Activated naive CD8-positive, alpha-beta T cell treated with anti-CD3 and anti-CD28 coated beads for 36 hours (primary cell): ENCODE measurements around the gene TSPAN7. TPM values are rescaled to one million over a fixed set of nuclear protein-coding genes. Genes with fewer than 3 reads are reported as not detected.

Source experiments
- DNase-seq: peaks from one replicate; pipeline ENCODE4 v3.0.0; 2021
- H3K27ac Mint-ChIP-seq: one replicate; pipeline ENCODE4 v1.8.0; 2022; ENCODE audit warnings: mild to moderate bottlenecking, moderate library complexity, mixed read lengths
- H3K27me3 Mint-ChIP-seq: one replicate; pipeline ENCODE4 v1.8.0; 2022; ENCODE audit warnings: mild to moderate bottlenecking, mixed read lengths
- H3K36me3 Mint-ChIP-seq: one replicate; pipeline ENCODE4 v1.8.0; 2021; ENCODE audit warnings: mild to moderate bottlenecking, mixed read lengths
- H3K4me1 Mint-ChIP-seq: one replicate; pipeline ENCODE4 v1.8.0; 2021; ENCODE audit warnings: mixed read lengths
- H3K4me3 Mint-ChIP-seq: one replicate; pipeline ENCODE4 v1.8.0; 2022; ENCODE audit warnings: mild to moderate bottlenecking, moderate library complexity, mixed read lengths
- H3K9me3 Mint-ChIP-seq: one replicate; pipeline ENCODE4 v1.8.0; 2022; ENCODE audit warnings: mixed read lengths
- total RNA-seq, 2 experiments: library from RNA; stranded (reverse); gene quantifications; one replicate each; pipeline ENCODE4 v1.2.3, GENCODE V29; 2021

The TSPAN7 gene
- total RNA-seq, 2 experiments from 2014 or later = 0.28 to 0.37 TPM

- H3K36me3 Mint-ChIP-seq = no peaks in the 10 kb centered on the region
These were observed 9.1 kb downstream of the TSPAN7 start for GRCh38 chrX:38570396-38570795.

DNA sequence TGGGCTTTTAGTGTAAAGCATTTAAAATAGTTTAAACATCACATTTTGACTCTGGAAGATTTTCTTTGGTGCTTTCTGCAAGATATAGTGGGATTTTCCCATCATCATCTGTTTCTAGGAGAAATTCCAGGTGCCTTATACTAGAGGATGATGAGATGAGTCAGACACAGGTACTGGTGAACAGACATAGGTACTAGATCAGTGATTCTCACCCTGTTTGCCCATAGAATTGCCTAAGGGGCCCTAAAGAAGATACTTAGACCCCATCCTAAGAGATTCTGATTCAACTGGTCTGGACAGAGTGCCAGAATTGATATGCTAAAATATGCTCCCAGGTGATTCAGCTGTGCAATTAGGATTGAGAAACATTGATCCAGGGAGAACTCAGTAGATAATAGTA lies 9.7 kb downstream of the TSPAN7 start:
- Mint-ChIP-seq H3K4me1 (no peaks in the 10 kb centered on the region), H3K9me3 (peaks cover 2% of the 10 kb centered on the region), H3K27ac (no peak overlapping the region), H3K36me3 (no peaks in the 10 kb centered on the region), H3K4me3 (no peak overlapping the region), H3K27me3 (no peaks in the 10 kb centered on the region)
- DNase-seq = no peak

More at GRCh38 chrX:38570396-38570795, 9.1 kb downstream of the TSPAN7 start:
- no peak for DNase-seq
- no peak overlapping the region for H3K27ac Mint-ChIP-seq
- H3K4me3 Mint-ChIP-seq = no peak overlapping the region
- H3K9me3 Mint-ChIP-seq = peaks cover 2% of the 10 kb centered on the region
- H3K4me1 Mint-ChIP-seq = no peaks in the 10 kb centered on the region
- H3K27me3 Mint-ChIP-seq = no peaks in the 10 kb centered on the region

DNA sequence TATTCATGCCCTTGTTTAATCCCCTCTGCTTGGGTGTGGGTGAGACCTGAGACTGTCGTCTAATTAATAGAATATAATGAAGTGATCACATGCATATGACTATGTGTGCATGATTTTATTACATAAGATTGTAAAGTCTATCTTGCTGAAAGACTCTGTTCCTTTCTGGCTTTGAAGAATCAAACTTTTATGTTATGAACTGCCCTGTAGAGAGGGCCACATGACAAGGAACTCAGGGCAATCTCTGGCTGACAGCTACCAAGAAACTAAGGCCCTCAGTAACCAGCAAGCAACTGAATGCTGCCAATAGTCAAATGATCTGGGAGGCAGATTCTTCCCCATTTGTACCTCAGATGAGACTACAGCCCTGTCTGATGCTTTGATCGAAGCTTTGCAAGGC lies 13.5 kb downstream of the TSPAN7 start:
- no peak overlapping the region for H3K27ac Mint-ChIP-seq
- H3K9me3 Mint-ChIP-seq = no peaks in the 10 kb centered on the region
- no peak overlapping the region for H3K4me3 Mint-ChIP-seq
- H3K36me3 Mint-ChIP-seq = no peaks in the 10 kb centered on the region
- H3K27me3 Mint-ChIP-seq = no peaks in the 10 kb centered on the region
- no peaks in the 10 kb centered on the region for H3K4me1 Mint-ChIP-seq
- no peak for DNase-seq

- Mint-ChIP-seq H3K36me3 (no peaks in the 10 kb centered on the region), H3K4me1 (no peaks in the 10 kb centered on the region)
These were observed 14.5 kb downstream of the TSPAN7 start for GRCh38 chrX:38575888-38576287.

DNA sequence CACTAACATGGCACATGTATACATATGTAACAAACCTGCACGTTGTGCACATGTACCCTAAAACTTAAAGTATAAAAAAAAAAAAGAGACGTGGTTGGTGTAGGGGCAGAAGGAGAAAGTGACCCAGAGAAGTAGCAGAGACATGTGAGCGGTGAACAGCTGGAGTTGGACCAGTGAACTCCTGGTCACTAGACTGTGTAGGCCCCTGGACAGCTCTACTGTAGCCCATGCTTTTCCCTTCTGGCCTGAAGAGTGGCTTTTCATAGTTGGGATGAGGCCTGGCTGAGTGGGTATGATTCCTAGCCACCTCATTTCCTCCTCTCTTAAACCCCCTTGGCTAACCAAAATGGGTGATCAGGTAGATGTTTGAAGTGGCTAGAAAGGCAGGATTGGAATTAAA lies 16.4 kb downstream of the TSPAN7 start:
- H3K9me3 Mint-ChIP-seq = no peaks in the 10 kb centered on the region
- no peaks in the 10 kb centered on the region for H3K27me3 Mint-ChIP-seq
- DNase-seq = no peak
- H3K4me3 Mint-ChIP-seq = no peak overlapping the region
- no peaks in the 10 kb centered on the region for H3K4me1 Mint-ChIP-seq
- no peak overlapping the region for H3K27ac Mint-ChIP-seq
- no peaks in the 10 kb centered on the region for H3K36me3 Mint-ChIP-seq

More at GRCh38 chrX:38575888-38576287, 14.5 kb downstream of the TSPAN7 start:
- H3K27ac Mint-ChIP-seq = no peak overlapping the region
- H3K4me3 Mint-ChIP-seq = no peak overlapping the region
- no peaks in the 10 kb centered on the region for H3K9me3 Mint-ChIP-seq
- no peaks in the 10 kb centered on the region for H3K27me3 Mint-ChIP-seq
- no peak for DNase-seq

GRCh38 chrX:38578167-38578566 lies 16.8 kb downstream of the TSPAN7 start:
- H3K36me3 Mint-ChIP-seq = no peaks in the 10 kb centered on the region
- H3K4me3 Mint-ChIP-seq = no peak overlapping the region
- no peaks in the 10 kb centered on the region for H3K27me3 Mint-ChIP-seq
- no peak for DNase-seq
- no peaks in the 10 kb centered on the region for H3K9me3 Mint-ChIP-seq
- no peaks in the 10 kb centered on the region for H3K4me1 Mint-ChIP-seq
- no peak overlapping the region for H3K27ac Mint-ChIP-seq

GRCh38 chrX:38583181-38583580 lies 21.8 kb downstream of the TSPAN7 start:
- no peaks in the 10 kb centered on the region for H3K27me3 Mint-ChIP-seq
- H3K9me3 Mint-ChIP-seq = no peaks in the 10 kb centered on the region
- H3K27ac Mint-ChIP-seq = no peak overlapping the region
- no peaks in the 10 kb centered on the region for H3K4me1 Mint-ChIP-seq
- no peak for DNase-seq
- H3K36me3 Mint-ChIP-seq = no peaks in the 10 kb centered on the region
- H3K4me3 Mint-ChIP-seq = no peak overlapping the region

DNA sequence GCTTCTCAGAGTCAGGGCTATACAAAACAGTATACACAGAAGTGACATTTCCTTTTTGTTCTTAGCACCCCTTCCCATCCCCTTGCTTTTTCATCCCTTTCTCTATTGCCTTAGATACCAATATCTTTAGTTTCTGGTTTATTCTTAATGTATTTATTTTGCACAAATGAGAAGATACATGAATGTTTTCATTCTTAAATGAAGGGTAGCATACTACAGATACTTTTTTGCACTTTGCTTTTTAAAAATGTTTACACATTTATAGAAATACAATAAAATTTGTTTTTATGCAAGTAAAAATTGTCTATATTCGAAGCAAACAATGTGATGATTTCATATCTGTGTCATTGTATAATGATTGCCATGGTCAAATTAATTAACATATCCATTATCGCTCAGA lies 33.1 kb downstream of the TSPAN7 start:
- H3K27me3 Mint-ChIP-seq = no peaks in the 10 kb centered on the region
- no peak overlapping the region for H3K4me3 Mint-ChIP-seq
- peaks cover 1% of the 10 kb centered on the region for H3K9me3 Mint-ChIP-seq
- no peak overlapping the region for H3K27ac Mint-ChIP-seq
- DNase-seq = no peak
- no peaks in the 10 kb centered on the region for H3K36me3 Mint-ChIP-seq
- no peaks in the 10 kb centered on the region for H3K4me1 Mint-ChIP-seq

- no peaks in the 10 kb centered on the region for H3K27me3 Mint-ChIP-seq
- no peaks in the 10 kb centered on the region for H3K36me3 Mint-ChIP-seq
- no peaks in the 10 kb centered on the region for H3K4me1 Mint-ChIP-seq
- DNase-seq = no peak
- peaks cover 1% of the 10 kb centered on the region for H3K9me3 Mint-ChIP-seq
- H3K27ac Mint-ChIP-seq = no peak overlapping the region
- no peak overlapping the region for H3K4me3 Mint-ChIP-seq
These were observed 34.5 kb downstream of the TSPAN7 start for GRCh38 chrX:38595801-38596200.

DNA sequence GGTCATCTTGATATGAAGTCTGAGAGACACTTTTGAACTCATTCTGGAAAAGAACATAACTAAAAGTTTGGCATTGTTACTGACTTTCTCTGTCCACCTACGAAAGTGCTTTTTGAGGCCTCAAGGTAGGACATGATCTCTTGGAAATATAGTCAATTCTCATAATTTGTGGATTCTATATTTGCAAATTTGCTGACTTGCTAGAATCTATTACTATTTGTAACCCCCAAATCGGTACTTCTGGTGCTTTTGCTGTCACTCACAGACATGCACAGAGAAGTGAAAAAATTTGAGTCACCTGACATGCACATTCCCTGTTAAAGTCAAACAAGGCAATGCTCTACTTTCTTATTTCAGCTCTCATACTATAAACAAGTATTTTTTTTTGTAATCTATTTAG lies 35.6 kb downstream of the TSPAN7 start:
- no peaks in the 10 kb centered on the region for H3K9me3 Mint-ChIP-seq
- H3K36me3 Mint-ChIP-seq = no peaks in the 10 kb centered on the region
- H3K4me1 Mint-ChIP-seq = no peaks in the 10 kb centered on the region
- H3K27ac Mint-ChIP-seq = no peak overlapping the region
- H3K27me3 Mint-ChIP-seq = no peaks in the 10 kb centered on the region
- H3K4me3 Mint-ChIP-seq = no peak overlapping the region
- no peak for DNase-seq

DNA sequence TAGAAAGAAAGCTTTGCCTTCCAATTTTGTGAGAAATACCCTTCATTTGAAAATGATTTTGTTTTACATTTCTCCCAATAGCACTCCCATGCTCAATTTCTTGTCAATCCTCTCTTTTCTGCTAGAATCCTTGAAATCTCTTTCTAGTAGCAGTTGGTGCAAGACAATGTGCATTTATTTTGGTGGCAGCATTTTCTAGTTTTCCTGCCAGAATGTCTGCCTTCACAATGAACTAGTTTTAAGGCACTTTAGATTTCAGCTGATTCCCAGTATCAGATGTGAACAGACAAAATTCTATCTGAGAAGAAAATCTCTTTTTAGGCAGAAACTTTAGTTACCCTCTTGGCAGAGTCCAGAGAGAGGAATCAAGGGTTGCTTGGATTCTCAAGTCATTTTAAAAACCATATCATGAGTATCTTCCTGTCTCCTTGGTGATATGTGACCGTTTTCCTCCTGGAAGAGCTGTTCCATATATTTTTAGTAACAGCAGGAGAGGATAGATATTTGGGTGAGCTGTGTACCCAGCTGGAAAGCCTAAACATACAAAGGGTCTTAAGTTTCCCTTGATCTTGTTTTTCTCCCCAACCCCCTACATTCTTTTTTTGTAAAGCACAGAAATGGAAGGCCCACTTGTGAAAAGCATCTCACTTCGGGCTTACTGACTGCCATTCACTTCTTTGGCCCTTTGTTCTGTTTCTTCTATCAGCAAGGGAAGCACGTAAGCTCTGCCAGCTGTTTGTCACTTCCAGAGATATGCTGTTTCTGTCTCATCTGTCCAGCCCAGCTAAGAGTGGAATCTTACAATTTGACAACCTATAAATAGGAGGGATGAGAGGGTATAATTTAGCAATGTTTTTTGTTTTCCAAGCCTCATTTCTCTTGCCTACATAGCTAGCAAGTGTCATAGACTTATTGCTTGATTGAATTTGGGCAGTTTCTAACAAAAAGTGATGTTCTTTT lies 38.7 kb downstream of the TSPAN7 start:
- Mint-ChIP-seq H3K4me1 (no peaks in the 10 kb centered on the region), H3K36me3 (no peaks in the 10 kb centered on the region), H3K4me3 (no peak overlapping the region), H3K9me3 (no peaks in the 10 kb centered on the region), H3K27ac (no peak overlapping the region), H3K27me3 (no peaks in the 10 kb centered on the region)
- no peak for DNase-seq

DNA sequence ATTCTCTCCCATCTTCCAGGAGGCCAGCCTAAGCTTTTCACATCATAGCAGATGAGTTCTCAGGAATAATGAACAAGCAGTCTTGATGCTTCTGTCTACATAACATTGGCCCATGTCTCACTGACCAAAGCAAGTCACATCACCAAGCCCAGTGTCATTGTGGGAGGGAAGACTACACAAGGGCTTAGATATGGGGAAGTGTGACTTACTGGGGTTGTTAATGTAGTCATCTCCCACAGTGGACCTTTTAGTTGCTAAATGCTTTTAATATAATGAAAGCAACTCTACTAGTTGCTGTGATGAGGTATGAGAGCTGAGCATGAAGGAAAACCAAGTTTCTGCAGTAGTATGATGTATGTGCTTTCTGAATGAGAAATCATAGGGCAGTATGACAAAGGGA lies 40.5 kb downstream of the TSPAN7 start:
- peaks cover under 1% of the 10 kb centered on the region for H3K27me3 Mint-ChIP-seq
- no peak overlapping the region for H3K27ac Mint-ChIP-seq
- DNase-seq = no peak
- no peak overlapping the region for H3K4me3 Mint-ChIP-seq
- H3K9me3 Mint-ChIP-seq = no peaks in the 10 kb centered on the region
- H3K4me1 Mint-ChIP-seq = no peaks in the 10 kb centered on the region
- H3K36me3 Mint-ChIP-seq = no peaks in the 10 kb centered on the region

DNA sequence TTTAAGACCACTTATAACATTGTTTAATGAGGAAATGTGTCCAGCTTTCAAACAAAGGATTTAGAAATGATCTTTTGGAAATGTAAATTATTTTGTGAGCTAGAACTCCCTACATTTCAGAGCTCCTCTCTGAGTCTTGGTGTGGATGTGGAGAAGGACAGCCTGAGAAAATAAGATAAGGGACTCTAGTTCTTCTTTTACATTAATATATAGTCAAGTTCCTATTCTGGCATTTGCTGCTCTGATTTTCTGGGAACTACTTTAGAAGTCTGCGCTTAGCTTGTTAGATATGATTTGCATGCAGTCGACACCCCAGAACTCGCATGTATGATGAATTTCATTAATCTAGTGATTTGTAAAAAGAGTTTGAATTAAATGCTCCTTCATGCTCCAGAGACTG lies 45.5 kb downstream of the TSPAN7 start:
- DNase-seq = no peak
- Mint-ChIP-seq H3K4me1 (no peaks in the 10 kb centered on the region), H3K27ac (no peak overlapping the region), H3K36me3 (no peaks in the 10 kb centered on the region), H3K9me3 (no peaks in the 10 kb centered on the region), H3K27me3 (peaks cover 7% of the 10 kb centered on the region), H3K4me3 (no peak overlapping the region)

- DNase-seq = no peak
- Mint-ChIP-seq H3K9me3 (no peaks in the 10 kb centered on the region), H3K4me1 (no peaks in the 10 kb centered on the region), H3K27me3 (peaks cover 7% of the 10 kb centered on the region), H3K36me3 (no peaks in the 10 kb centered on the region), H3K27ac (no peak overlapping the region), H3K4me3 (no peak overlapping the region)
These were observed 46.6 kb downstream of the TSPAN7 start for GRCh38 chrX:38607976-38608375.

GRCh38 chrX:38610849-38611248 lies 49.5 kb downstream of the TSPAN7 start:
- H3K4me3 Mint-ChIP-seq = no peak overlapping the region
- no peaks in the 10 kb centered on the region for H3K4me1 Mint-ChIP-seq
- no peak for DNase-seq
- no peaks in the 10 kb centered on the region for H3K9me3 Mint-ChIP-seq
- no peaks in the 10 kb centered on the region for H3K36me3 Mint-ChIP-seq
- no peak overlapping the region for H3K27ac Mint-ChIP-seq
- peaks cover 7% of the 10 kb centered on the region for H3K27me3 Mint-ChIP-seq

- Mint-ChIP-seq H3K9me3 (no peaks in the 10 kb centered on the region), H3K4me1 (no peaks in the 10 kb centered on the region), H3K4me3 (no peak overlapping the region)
These were observed 50.9 kb downstream of the TSPAN7 start for GRCh38 chrX:38612281-38612680.

More at GRCh38 chrX:38612281-38612680, 50.9 kb downstream of the TSPAN7 start:
- H3K27ac Mint-ChIP-seq = no peak overlapping the region
- peaks cover 2% of the 10 kb centered on the region for H3K27me3 Mint-ChIP-seq
- no peak for DNase-seq
- no peaks in the 10 kb centered on the region for H3K36me3 Mint-ChIP-seq
